Gastrocnemius medialis (tissue), 4 donors: ENCODE results near the gene MTM1. TPM values are rescaled to one million over a fixed set of nuclear protein-coding genes. Genes with fewer than 3 reads are reported as not detected.
A peak's percentile ranks its signal among the peaks of the same experiment; 100 is the strongest.

ENCODE experiments used
- ATAC-seq, 2 donors: fragments of 150-250 bp; one replicate each; pipeline ENCODE4 v1.9.1; 2016
- DNase-seq, 2 donors: peaks; one replicate each; pipeline ENCODE4 v3.0.0-alpha.2; 2019
- H3K27ac ChIP-seq, 4 donors: fragments of 200-600 bp; sonication (generic); 1 replicate in 1 of 4; 2 replicates in 3 of 4; pipeline ENCODE4 v1.5.1; 2016 to 2018; ENCODE audit warnings: mild to moderate bottlenecking in 2 of 4, moderate library complexity in 1 of 4
- H3K27me3 ChIP-seq, 3 donors: fragments of 200-600 bp; sonication (generic) in 2 of 3; 1 replicate in 1 of 3; 2 replicates in 2 of 3; pipeline versions ENCODE4 v1.5.1 to v1.6.0; 2016 to 2019; ENCODE audit warnings: mild to moderate bottlenecking in 1 of 3, moderate library complexity in 1 of 3
- H3K36me3 ChIP-seq, 2 donors: fragments of 200-600 bp; sonication (generic) in 1 of 2; one replicate each; pipeline ENCODE4 v1.5.1; 2017 to 2018
- H3K4me1 ChIP-seq, 2 donors: fragments of 200-600 bp; sonication (generic) in 1 of 2; one replicate each; pipeline ENCODE4 v1.5.1; 2016 to 2017; ENCODE audit warnings: mild to moderate bottlenecking in 2 of 2
- H3K4me3 ChIP-seq, 4 donors: fragments of 200-600 bp; sonication (generic) in 3 of 4; 1 replicate in 1 of 4; 2 replicates in 3 of 4; pipeline ENCODE4 v1.5.1; 2016 to 2019; ENCODE audit warnings: mild to moderate bottlenecking in 2 of 4
- H3K9me3 ChIP-seq, 3 donors: fragments of 200-600 bp; sonication (generic) in 2 of 3; 1 replicate in 1 of 3; 2 replicates in 2 of 3; pipeline ENCODE4 v1.5.1; 2016 to 2019
- POLR2A ChIP-seq, 2 donors: fragments of 450-650 bp; IDR thresholded peaks; one replicate each; pipeline ENCODE4 v1.6.1; 2017; ENCODE audit warnings: antibody characterized with exemption in 2 of 2, mild to moderate bottlenecking in 2 of 2, moderate library complexity in 2 of 2
- in situ Hi-C, 4 donors: fragments of 200-750 bp; cut with MboI; loops; one replicate each; pipeline versions ENCODE4 v1.15.0 to v1.8.0; 2017; ENCODE audit warnings: low sequenced_read_pairs in 4 of 4
- intact Hi-C: fragments of 100-400 bp; cut with DNase I; formaldehyde crosslinking; loops from one replicate; pipeline ENCODE4 v1.15.1; 2023; ENCODE audit warnings: low total_unique reads
- total RNA-seq, 4 donors: library from RNA; depleted of rRNA; stranded (reverse); fragments of >200 nt; gene quantifications; one replicate each; pipeline versions ENCODE4 v1.1.0 to v1.2.3, GENCODE V29; 2016
- TF ChIP-seq, protein P1 (sequence below), 5 experiments: fragments of 450-650 bp in 3 of 5; fragments of 200-600 bp in 2 of 5; sonication (generic) in 2 of 5; IDR thresholded peaks in 4 of 5; conservative IDR thresholded peaks in 1 of 5; 1 replicate in 4 of 5; 2 replicates in 1 of 5; pipeline ENCODE4 v1.5.1; 2016 to 2019; ENCODE audit warnings: antibody characterized with exemption in 5 of 5, mild to moderate bottlenecking in 3 of 5, moderate library complexity in 3 of 5

Gene MTM1
- total RNA-seq, 4 donors from 2014 or later, result 6.3 to 18.1 (median 11.5) TPM

DNA sequence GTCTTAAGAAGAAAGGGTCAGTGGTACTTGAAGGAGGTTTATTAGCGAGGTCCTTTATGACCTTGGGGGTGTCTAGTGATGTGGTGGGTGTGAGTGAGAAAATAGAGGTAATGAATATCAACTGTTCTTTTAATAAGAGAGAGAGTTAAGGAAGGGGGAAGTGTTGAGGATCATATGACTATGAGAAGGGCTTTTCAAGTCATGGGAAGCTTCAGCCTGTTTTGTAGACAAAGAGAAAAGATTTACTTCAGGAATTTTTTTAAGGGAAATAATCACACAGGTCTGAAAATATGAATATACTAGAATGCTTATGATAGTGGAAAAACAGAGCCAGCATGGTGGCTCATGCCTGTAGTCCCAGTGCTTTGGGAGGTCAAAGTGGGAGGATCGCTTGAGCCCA, 83.5 kb downstream of the MTM1 start:
- no peaks in the 10 kb centered on the region for H3K4me1 ChIP-seq
- no peak overlapping the region for H3K27ac ChIP-seq
- H3K27me3 ChIP-seq, result no peaks in the 10 kb centered on the region
- DNase-seq, result no peak
- TF ChIP-seq, protein P1, sequence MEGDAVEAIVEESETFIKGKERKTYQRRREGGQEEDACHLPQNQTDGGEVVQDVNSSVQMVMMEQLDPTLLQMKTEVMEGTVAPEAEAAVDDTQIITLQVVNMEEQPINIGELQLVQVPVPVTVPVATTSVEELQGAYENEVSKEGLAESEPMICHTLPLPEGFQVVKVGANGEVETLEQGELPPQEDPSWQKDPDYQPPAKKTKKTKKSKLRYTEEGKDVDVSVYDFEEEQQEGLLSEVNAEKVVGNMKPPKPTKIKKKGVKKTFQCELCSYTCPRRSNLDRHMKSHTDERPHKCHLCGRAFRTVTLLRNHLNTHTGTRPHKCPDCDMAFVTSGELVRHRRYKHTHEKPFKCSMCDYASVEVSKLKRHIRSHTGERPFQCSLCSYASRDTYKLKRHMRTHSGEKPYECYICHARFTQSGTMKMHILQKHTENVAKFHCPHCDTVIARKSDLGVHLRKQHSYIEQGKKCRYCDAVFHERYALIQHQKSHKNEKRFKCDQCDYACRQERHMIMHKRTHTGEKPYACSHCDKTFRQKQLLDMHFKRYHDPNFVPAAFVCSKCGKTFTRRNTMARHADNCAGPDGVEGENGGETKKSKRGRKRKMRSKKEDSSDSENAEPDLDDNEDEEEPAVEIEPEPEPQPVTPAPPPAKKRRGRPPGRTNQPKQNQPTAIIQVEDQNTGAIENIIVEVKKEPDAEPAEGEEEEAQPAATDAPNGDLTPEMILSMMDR (IDR thresholded peaks at IDR 0.05 in 4 of 5, conservative IDR thresholded peaks at IDR 0.05 in 1 of 5), result no peak
- TF ChIP-seq POLR2A (IDR thresholded peaks at IDR 0.05), result no peak
- no peaks in the 10 kb centered on the region for H3K9me3 ChIP-seq
- in situ Hi-C loops (no loop called here), intact Hi-C loops (no loop called here)
- no peak overlapping the region for H3K4me3 ChIP-seq
- ATAC-seq, result no peak
- H3K36me3 ChIP-seq, result no peaks in the 10 kb centered on the region

DNA sequence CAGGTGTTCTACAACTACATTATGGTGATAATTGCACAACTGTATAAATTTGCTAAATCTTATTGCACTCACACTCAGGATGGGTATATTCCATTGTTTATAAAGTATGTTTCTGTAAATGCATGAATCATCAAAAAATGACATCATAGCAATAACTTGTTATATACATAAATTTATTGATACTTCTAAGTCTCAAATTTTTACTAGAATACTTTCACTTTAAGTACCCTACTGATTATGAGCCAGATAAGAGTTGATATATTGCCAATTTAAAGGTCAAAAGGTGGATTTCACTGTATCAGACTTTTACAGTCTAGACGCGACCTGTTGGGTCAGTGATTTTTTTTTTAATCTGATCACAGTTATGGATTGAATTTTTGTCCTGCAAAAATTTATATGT, 87.4 kb downstream of the MTM1 start:
- no peaks in the 10 kb centered on the region for H3K36me3 ChIP-seq
- intact Hi-C loops, result no loop called here
- H3K4me3 ChIP-seq, result no peak overlapping the region
- DNase-seq, result no peak
- no peak for ATAC-seq
- TF ChIP-seq, protein P1 (IDR thresholded peaks at IDR 0.05 in 4 of 5, conservative IDR thresholded peaks at IDR 0.05 in 1 of 5), result no peak
- no peak for TF ChIP-seq POLR2A (IDR thresholded peaks at IDR 0.05)
- in situ Hi-C loops, result no loop called here
- no peaks in the 10 kb centered on the region for H3K9me3 ChIP-seq
- no peaks in the 10 kb centered on the region for H3K4me1 ChIP-seq
- H3K27ac ChIP-seq, result no peak overlapping the region
- H3K27me3 ChIP-seq, result no peaks in the 10 kb centered on the region

GRCh38 chrX:150663073-150663472, 94.7 kb downstream of the MTM1 start:
- H3K27me3 ChIP-seq, result no peaks in the 10 kb centered on the region
- ATAC-seq (no peak), DNase-seq (no peak)
- no peaks in the 10 kb centered on the region for H3K36me3 ChIP-seq
- no peak overlapping the region for H3K4me3 ChIP-seq
- no peaks in the 10 kb centered on the region for H3K4me1 ChIP-seq
- intact Hi-C loops, result no loop called here
- in situ Hi-C loops, result no loop called here
- H3K27ac ChIP-seq, result no peak overlapping the region
- TF ChIP-seq, protein P1 (IDR thresholded peaks at IDR 0.05 in 4 of 5, conservative IDR thresholded peaks at IDR 0.05 in 1 of 5), result no peak
- no peak for TF ChIP-seq POLR2A (IDR thresholded peaks at IDR 0.05)
- no peaks in the 10 kb centered on the region for H3K9me3 ChIP-seq

- H3K36me3 ChIP-seq, result no peaks in the 10 kb centered on the region
- no peak overlapping the region for H3K27ac ChIP-seq
- H3K27me3 ChIP-seq, result no peaks in the 10 kb centered on the region
- TF ChIP-seq, protein P1 (IDR thresholded peaks at IDR 0.05 in 4 of 5, conservative IDR thresholded peaks at IDR 0.05 in 1 of 5), result no peak
- no peak for TF ChIP-seq POLR2A (IDR thresholded peaks at IDR 0.05)
- no peak for ATAC-seq
- in situ Hi-C loops (no loop called here), intact Hi-C loops (no loop called here)
- H3K9me3 ChIP-seq, result no peaks in the 10 kb centered on the region
- H3K4me1 ChIP-seq, result no peaks in the 10 kb centered on the region
- H3K4me3 ChIP-seq, result no peak overlapping the region
- DNase-seq, result peak in 1 of 2 donors; percentile 11
These were observed 95.9 kb downstream of the MTM1 start for GRCh38 chrX:150664290-150664689.

DNA sequence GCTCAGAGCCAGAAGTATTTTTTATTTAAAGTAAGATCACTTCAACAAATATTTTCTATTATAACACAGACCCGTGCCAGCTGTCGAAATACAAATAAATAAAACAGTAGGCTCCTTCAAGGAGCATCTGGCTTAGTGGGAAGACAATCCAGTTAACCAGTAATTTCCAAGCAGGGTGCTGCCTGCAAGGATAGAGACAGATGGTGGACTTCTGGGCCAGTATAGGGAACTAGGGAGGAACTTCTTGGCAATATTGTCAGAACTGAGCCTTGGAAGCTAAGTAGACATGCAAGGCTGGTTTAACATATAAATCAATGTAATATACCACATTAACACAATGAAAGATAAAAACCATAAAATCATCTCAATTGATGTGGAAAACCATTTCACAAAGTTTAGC, 107.8 kb downstream of the MTM1 start:
- H3K36me3 ChIP-seq, result no peaks in the 10 kb centered on the region

More for the DNA sequence above, 107.8 kb downstream of the MTM1 start:
- Histone ChIP-seq H3K4me3 (no peak overlapping the region), H3K27me3 (no peaks in the 10 kb centered on the region), H3K9me3 (no peaks in the 10 kb centered on the region), H3K4me1 (no peaks in the 10 kb centered on the region), H3K27ac (no peak overlapping the region)
- intact Hi-C loops, result no loop called here
- no peak for TF ChIP-seq POLR2A (IDR thresholded peaks at IDR 0.05)
- TF ChIP-seq, protein P1 (IDR thresholded peaks at IDR 0.05 in 4 of 5, conservative IDR thresholded peaks at IDR 0.05 in 1 of 5), result no peak
- no peak for ATAC-seq
- no peak for DNase-seq
- in situ Hi-C loops, result no loop called here
